GM10266 (cell line): ENCODE measurements around the gene CTSK.
A peak's percentile ranks its signal among the peaks of the same experiment; 100 is the strongest.
"Not testable (repeated sequence)": the region's sequence is repeated elsewhere in the genome, so short reads cannot be mapped to it uniquely, and the experiment has no call there.

Experiments
- DNase-seq: peaks from one replicate; pipeline ENCODE4 v3.0.0; 2012; ENCODE audit errors: extremely low spot score
- CTCF ChIP-seq: IDR thresholded peaks from 2 replicates; pipeline ENCODE4 v1.5.1; 2012; ENCODE audit warnings: mild to moderate bottlenecking, low read depth; ENCODE audit not compliant: control insufficient read depth, insufficient read depth; ENCODE audit errors: missing control alignments

The CTSK gene

GRCh38 chr1:150841626-150842025, 33.6 kb upstream of the CTSK start:
- TF ChIP-seq CTCF, result no peak
- peak; percentile 49 for DNase-seq

DNA sequence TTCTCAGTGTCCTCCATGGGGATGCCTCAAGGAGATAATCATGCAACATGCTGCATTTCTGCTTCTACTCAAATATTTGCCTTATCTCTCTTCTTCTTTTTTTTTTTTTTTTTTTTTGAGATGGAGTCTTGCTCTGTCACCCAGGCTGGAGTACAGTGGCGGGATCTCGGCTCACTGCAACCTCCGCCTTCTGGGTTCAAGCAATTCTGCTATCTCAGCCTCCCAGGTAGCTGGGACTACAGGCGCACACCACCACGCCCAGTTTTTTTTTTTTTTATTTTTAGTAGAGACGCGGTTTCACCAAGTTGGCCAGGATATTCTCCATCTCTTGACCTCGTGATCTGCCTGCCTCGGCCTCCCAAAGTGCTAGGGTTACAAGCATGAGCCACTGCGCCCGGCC, 32.8 kb upstream of the CTSK start:
- not testable (repeated sequence) for DNase-seq

DNA sequence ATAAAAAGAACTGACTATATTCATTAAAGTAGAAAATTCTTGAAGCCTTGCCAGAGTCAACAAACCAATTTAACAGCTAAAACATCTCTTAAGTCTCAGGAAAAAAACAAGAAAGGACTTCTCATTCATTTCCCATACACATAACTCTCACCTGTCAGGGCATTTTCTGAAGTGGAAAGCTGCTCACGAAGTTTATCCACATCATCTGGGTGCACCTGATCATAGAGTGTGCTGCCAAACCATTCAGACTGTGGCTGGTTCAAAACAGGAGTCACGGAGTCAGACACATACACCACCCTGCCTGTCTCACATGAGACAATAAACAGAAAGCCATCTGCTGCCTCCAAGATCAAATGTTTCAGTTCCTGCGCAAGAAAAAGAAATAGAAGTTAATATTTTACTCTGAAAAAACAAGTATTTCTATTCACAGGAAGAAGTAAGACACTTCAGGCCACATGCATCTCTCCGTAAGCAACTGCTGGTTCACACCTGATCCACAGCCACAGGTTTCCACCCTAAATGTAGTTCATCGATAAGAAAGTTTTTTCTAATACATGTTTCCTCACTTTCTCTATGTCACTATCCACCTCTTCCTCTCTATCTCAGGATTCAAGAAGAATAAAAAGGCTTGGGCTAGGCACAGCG, 28.2 kb upstream of the CTSK start:
- no peak for TF ChIP-seq CTCF

DNA sequence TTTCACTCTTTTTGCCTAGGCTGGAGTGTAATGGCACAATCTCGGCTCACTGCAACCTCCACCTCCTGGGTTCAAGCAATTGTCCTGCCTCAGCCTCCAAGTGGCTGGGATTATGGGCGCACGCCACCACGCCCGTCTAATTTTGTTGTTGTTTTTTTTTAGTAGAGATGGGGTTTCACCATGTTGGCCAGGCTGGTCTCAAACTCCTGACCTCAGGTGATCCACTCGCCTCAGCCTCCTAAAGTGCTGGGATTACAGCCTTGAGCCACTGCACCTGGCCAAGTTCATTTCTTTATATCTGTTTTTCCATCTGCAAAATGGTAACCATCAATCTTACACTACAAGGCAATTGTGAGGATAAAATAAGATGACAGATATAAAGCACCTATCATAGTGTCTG, 25.9 kb upstream of the CTSK start:
- not testable (repeated sequence) for DNase-seq

More for the DNA sequence above, 28.2 kb upstream of the CTSK start:
- DNase-seq, result no peak

GRCh38 chr1:150832597-150832996, 24.5 kb upstream of the CTSK start:
- no peak for DNase-seq
- TF ChIP-seq CTCF, result no peak

GRCh38 chr1:150829751-150830150, 21.7 kb upstream of the CTSK start:
- no peak for DNase-seq
- no peak for TF ChIP-seq CTCF

DNA sequence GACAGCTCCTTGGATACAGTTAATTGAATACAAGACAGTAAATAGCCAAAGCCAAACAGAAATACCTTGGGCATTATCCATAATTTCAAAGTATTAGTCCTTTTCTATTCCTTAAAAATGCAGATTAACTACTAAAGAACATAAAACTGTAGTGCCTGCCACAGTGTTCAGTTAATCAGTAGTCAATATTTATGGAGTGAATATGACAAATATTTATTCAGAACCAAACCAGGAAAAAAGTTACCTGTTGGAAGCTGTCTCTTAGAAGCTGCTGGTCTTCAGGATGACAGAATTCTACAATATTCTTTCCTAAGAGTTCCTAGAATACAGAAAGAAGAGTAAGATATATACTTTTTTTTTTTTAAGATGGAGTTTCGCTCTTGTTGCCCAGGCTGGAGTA, 18.2 kb upstream of the CTSK start:
- no peak for DNase-seq
- TF ChIP-seq CTCF, result no peak

DNA sequence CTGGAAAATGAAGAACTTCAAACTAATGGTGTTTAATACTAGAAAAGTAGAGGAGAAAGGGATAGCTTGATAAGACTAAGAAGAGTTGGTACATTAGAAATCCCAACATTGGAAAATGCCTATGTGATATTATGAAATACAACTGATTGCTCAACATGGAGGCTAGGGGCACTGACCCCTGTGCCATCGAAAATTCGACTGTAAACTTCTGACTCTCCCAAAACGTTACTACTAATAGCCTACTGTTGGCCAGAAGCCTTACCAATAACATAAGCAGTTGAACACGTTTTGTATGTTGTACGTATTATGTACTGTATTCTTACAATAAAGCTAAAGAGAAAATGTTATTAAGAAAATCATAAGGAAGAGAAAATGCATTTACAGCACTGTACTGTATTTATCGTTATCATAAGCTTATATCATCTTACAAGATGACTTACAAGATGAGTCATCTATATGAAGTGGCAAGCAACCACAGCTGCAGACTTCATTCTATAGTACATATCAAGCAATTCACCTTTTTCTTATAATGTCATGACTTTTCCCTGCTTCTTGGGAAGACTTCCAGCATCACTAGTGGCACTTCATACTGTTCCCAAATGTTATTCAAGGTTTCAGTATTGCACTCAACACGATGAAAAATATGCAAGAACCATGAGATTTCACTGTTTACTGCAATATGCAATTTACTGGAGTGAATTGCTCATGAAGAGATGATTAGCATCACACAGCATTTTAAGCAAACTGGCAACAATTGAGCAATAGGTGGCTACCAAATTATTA, 12.9 kb upstream of the CTSK start:
- no peak for TF ChIP-seq CTCF
- no peak for DNase-seq
